NCI-H1694 treated with DMSO at 0.1 percent for 48 hours (cell line): ENCODE measurements around the gene DCAKD.

Experiments used
- DNase-seq: peaks from one replicate; lab custom pipeline; 2025; lab: John Stamatoyannopoulos, UW

Gene DCAKD

GRCh38 chr17:45031231-45032173, 19.9 kb downstream of the DCAKD start:
- DNase-seq, result peak; percentile 51

DNA sequence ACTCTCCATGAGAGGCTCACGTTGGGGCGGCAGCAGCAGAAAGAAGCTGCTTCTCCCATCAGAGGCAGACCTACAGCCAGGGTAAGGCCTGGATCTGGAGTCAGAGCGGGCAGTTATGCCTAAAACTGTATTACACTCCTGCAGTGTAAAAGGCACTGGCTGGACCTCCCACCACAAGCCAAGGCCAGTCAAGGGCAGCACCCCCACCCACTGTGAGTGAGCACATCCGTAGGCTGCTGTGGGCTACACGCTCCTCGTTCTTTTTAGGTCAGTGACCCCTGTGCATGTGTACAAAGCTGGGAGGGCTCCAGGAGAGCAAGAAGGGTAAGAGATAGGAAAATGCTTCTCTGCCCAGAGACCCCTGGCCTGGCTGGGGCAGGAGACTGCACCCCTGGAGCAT, 20.7 kb downstream of the DCAKD start:
- DNase-seq, result no peak

DNA sequence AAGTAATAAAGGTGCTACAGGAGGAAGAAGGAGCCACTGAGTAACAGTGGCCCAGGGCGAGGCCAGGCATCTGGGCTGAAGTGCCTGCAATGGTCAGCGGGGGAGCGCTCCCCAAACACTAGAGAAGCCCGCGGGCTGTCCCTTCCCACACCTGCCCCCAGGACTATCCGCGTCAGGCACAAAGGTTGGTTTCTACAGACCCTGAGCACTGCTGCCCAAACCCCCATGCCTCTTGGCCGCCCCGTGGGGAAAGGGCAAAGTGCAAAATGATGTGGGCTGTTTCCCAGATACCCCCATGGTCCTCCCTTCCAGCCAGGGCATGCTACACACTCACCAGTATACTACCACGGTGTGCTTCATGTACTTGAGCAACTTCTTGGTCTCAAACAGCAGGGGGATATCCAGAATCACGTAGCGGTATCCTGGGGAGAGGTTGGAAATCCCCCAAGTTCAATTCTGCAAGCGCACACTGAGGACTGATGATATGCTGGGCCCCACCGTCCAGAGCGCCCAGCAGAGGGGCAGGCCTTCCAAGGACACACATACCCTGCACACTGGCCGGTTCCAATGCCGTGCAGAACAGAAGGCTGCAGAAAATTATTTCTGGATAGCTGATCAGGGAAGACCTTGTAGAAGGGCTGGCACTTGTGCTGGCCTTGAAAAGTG, 21.5 kb downstream of the DCAKD start:
- DNase-seq, result no peak

DNA sequence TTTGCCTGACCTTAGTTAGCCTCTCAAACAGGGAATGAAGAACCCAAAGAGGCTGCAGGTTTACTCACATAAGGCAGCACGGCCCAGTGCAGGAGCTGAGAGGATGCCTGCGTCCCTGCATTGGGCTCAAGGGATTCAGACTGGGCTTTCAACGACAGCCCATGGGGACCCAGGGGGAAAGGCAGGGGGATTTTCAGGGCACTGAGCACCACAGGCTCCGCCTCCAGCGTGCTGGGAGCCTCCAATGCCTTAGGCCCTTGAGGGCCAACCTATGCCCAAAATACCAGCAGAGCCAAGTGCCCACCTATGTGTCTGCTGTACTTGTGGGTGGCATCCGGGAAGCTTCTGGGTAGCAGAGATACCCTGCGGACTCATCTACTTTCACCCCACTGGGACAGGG, 22.3 kb downstream of the DCAKD start:
- no peak for DNase-seq

- DNase-seq, result peak; percentile 88
These were observed 28.6 kb downstream of the DCAKD start for GRCh38 chr17:45022655-45023339.

DNA sequence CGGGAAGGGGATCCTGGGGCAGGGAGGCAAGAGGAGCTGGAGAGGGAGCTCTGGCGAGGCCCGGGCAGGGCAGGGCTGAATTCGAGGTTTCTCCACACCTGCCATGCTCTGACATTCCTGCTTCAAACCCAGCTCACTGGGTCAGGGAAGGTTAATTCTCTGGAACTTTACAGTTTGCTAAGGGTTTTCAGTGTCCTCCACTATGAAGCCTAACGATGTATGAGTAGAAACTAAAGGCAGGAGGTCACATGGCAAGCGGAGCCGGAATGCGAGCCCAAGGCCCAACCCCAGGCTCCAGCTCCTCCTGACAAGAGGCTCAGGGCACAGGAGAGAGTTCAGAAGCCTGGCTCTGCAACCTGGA, 29.2 kb downstream of the DCAKD start:
- DNase-seq, result no peak

DNA sequence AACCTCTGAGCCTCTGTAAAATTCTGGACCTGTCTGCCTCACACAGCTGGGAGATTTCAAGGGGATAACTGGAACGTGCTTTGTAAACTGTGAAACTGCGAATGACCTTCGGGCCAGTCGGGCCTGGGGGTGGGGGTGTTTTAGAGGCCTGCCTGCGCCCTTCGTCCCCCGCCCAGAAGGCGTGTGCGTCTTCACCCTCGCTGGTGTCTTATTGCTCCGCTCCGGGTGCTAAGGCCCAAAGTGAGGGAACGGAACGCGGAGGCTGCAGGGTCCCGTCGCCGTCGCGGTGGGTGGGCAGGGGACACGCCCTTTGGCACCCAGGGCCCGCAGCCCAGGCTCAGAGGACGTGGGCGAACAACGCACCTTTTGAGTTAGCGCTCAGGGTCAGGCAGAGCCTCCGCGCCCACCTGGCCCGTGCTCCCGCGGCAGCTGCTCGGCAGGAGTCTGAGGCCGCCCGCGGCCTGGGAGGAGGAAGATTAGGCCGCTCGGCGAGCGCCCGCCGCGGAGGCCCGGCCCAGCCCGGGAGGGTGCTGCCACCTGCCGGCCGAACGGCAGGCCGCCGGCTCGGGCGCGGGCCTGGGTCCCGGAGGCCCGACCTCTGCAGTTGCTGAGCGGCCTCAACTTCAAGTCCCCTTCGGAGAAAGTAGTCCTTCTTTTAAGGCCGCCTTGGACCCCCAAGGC, 29.7 kb downstream of the DCAKD start:
- DNase-seq, result peak; percentile 34

GRCh38 chr17:45020354-45021138, 30.9 kb downstream of the DCAKD start:
- DNase-seq, result no peak

DNA sequence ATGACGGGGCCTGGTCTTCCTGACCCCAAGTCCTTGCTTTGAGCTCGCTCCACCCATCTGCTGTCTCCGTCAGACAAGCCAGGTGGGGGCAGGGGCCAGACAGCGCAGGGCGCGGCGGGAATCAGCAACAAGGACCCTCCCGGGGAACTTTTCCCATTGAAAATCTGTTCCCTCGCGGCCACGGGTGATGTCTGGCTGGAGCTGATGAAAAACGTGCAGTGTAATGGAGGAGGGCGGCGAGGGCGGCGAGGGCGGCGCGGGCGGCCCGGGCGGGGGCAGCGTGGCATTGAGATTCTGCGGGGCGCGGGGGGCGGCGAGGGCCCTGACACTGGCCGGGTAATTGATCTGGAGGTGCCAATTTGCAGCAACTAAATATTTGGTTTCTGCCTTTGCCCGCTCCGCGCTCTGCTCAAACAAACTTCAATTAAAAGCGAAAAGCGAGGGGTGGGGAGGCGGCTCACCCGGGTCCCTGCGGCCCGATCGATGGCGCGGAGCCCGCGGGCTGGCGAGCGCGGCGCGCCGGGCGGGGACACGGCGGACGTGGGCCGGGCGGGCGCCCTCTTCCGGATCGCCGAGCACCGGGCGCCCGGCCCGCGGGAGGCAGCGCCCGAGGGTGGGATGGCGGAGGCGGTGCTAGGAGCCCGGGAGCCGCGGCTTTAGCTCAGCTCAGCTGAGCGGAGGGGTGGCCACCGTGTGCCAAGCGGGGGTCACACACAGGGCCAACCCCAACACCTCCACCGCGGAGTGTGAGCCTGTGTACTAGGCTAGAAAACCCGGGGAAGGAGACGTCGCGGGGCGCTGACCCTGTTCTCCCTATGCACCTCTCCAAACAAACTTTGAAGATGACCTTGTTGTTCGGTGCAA, 32.4 kb downstream of the DCAKD start:
- peak; percentile 34 for DNase-seq

DNA sequence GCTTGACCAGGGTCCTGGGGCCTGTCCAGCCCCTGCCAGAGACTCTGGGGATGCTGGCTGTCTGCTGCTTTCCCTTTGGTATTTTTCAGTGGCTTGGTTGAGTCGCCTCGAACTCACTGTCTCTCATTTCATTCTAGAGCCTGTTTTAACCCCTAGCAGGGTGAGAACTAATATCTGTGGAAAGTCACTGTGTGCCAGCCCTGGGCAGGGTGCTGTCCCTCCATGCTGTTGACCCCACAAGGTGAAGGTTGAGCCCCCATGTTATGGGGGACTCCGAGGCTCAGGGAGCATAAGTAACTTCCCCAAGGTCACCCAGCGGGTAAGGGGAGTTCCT, 33.0 kb downstream of the DCAKD start:
- no peak for DNase-seq

DNA sequence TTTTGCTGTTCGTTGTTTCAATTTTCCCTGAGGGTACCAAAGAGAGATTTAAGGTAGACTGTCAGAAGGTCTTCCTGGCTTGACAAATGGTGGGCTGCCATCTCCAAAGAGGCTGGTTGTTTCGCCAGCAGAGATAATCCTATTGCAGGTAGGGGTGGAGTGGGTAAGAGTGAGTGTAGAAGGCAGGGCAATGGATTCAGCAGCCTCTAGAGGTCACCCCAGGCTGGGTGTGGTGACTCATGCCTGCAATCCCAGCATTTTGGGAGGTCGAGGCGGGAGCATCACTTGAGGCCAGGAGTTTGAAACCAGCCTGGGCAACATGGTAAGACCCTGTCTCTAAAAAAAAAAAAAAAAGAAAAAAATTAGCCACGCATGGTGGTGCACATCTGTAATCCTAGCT, 34.6 kb downstream of the DCAKD start:
- DNase-seq, result no peak

DNA sequence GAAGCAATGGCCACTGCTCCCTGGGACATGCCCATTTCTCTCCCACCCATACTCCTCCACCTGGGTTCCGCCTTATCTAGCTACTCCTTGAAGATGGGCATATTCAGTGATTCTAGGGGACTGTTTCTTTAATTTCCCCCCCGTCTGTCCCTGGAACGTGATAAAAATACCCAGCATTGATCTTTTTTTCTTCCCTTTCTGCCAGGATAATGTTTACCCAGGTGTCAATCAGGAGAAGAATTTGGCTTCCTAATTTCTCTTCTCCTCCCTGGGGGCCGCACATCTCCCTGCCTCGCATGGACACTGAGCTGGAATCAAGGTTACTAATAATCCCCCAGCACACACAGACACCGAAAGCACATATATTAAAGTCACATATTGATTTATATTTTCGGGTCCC, 35.2 kb downstream of the DCAKD start:
- DNase-seq, result no peak

GRCh38 chr17:45013021-45013997, 38.1 kb downstream of the DCAKD start:
- peak; percentile 82 for DNase-seq

- DNase-seq, result no peak
These were observed 39.7 kb downstream of the DCAKD start for GRCh38 chr17:45011767-45012166.

- DNase-seq, result peak; percentile 28
These were observed 41.6 kb downstream of the DCAKD start for GRCh38 chr17:45009676-45010467.

DNA sequence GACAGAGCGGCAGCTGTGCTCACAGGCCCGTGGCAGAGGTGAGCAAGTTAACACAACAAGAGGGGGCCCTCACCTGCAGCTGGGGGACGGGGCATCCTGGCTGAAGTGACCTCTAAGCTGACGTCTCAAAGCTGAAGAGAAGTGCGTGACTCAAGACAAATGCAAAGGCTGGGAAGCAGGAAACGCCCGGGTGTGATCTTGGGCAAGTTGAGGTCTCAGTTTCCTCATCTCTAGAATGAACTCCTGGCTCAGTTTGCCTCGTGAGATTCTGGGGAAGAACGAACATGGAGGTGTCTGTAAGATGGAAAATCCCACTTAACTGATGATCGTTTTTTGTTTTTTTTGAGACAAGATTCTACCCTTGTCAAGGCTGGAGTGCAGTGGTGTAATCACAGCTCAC, 43.2 kb downstream of the DCAKD start:
- no peak for DNase-seq

GRCh38 chr17:45006927-45007461, 44.4 kb downstream of the DCAKD start:
- peak; percentile 56 for DNase-seq

GRCh38 chr17:45005700-45006099, 45.7 kb downstream of the DCAKD start:
- no peak for DNase-seq
